HEK293 (cell line): ENCODE measurements around the gene PIK3R2.
A peak's percentile ranks its signal among the peaks of the same experiment; 100 is the strongest.

Source experiments
- CTCF ChIA-PET: fragments of 350-600 bp; formaldehyde crosslinking; extraction: SDS; loops from one replicate; lab custom pipeline; 2021; ENCODE audit warnings: antibody characterized with exemption; lab: Yijun Ruan, JAX
- POLR2A ChIA-PET: fragments of 300-600 bp; formaldehyde crosslinking; extraction: SDS; loops from one replicate; lab custom pipeline; 2020; ENCODE audit warnings: antibody characterized with exemption, inconsistent platforms; lab: Yijun Ruan, JAX
- H3K27ac ChIP-seq: fragments of 200-500 bp; sonication (Bioruptor generic); 2 replicates; pipeline ENCODE4 v1.5.1; 2014; ENCODE audit warnings: low read depth, low read length, control low read depth, inconsistent platforms; ENCODE audit errors: extremely low read depth
- H3K36me3 ChIP-seq, 2 experiments: fragments of 200-500 bp in 1 of 2; sonication (Bioruptor generic) in 1 of 2; 1 replicate in 1 of 2; 2 replicates in 1 of 2; pipeline ENCODE4 v1.5.1; 2014 to 2017; ENCODE audit warnings: inconsistent platforms in 2 of 2, low read length in 2 of 2; ENCODE audit not compliant: control insufficient read depth in 2 of 2, insufficient read depth in 1 of 2
- H3K4me1 ChIP-seq: fragments of 200-500 bp; sonication (Bioruptor generic); 2 replicates; pipeline ENCODE4 v1.5.1; 2014; ENCODE audit warnings: mild to moderate bottlenecking, low read length, inconsistent platforms; ENCODE audit not compliant: control insufficient read depth, insufficient read depth
- H3K4me3 ChIP-seq: 2 replicates; pipeline ENCODE4 v1.5.1; 2011; ENCODE audit warnings: low read depth, mild to moderate bottlenecking, control low read depth, low read length, moderate library complexity
- H3K9me3 ChIP-seq: fragments of 200-500 bp; sonication (Bioruptor generic); 2 replicates; pipeline ENCODE4 v1.5.1; 2014; ENCODE audit warnings: low read depth, low read length, inconsistent platforms; ENCODE audit not compliant: control insufficient read depth, insufficient read depth
- BCL11B ChIP-seq: fragments of 450-650 bp; formaldehyde crosslinking; IDR thresholded peaks from 2 replicates; pipeline ENCODE4 v1.5.1; 2016; ENCODE audit warnings: low read depth, missing biosample characterization, missing genetic modification characterization
- CTCF ChIP-seq: fragments of 450-650 bp; formaldehyde crosslinking; IDR thresholded peaks from 2 replicates; pipeline ENCODE4 v1.5.1; 2016; ENCODE audit warnings: missing biosample characterization, missing genetic modification characterization
- GLIS1 ChIP-seq: fragments of 450-650 bp; formaldehyde crosslinking; IDR thresholded peaks from 2 replicates; pipeline ENCODE4 v1.5.1; 2016; ENCODE audit warnings: missing biosample characterization, missing genetic modification characterization
- INSM2 ChIP-seq: fragments of 450-650 bp; formaldehyde crosslinking; IDR thresholded peaks from 2 replicates; pipeline ENCODE4 v1.5.1; 2016; ENCODE audit warnings: missing biosample characterization, missing genetic modification characterization
- KLF16 ChIP-seq: fragments of 450-650 bp; formaldehyde crosslinking; IDR thresholded peaks from 2 replicates; pipeline ENCODE4 v1.5.1; 2017; ENCODE audit warnings: missing biosample characterization, missing genetic modification characterization
- KLF17 ChIP-seq: fragments of 450-650 bp; formaldehyde crosslinking; IDR thresholded peaks from 2 replicates; pipeline ENCODE4 v1.5.1; 2016; ENCODE audit warnings: missing biosample characterization, missing genetic modification characterization
- MEIS1 ChIP-seq: sonication (generic); formaldehyde crosslinking; IDR thresholded peaks from 2 replicates; pipeline ENCODE4 v1.8.1; 2022; ENCODE audit warnings: missing genetic modification reagents, mild to moderate bottlenecking, borderline replicate concordance
- PRDM6 ChIP-seq: fragments of 450-650 bp; formaldehyde crosslinking; IDR thresholded peaks from 2 replicates; pipeline ENCODE4 v1.5.1; 2017; ENCODE audit warnings: missing biosample characterization, missing genetic modification characterization
- SALL2 ChIP-seq: fragments of 450-650 bp; formaldehyde crosslinking; IDR thresholded peaks from 2 replicates; pipeline ENCODE4 v1.5.0; 2017; ENCODE audit warnings: missing biosample characterization, mild to moderate bottlenecking, missing genetic modification characterization, borderline replicate concordance
- SCRT2 ChIP-seq: fragments of 450-650 bp; formaldehyde crosslinking; IDR thresholded peaks from 2 replicates; pipeline ENCODE4 v1.5.1; 2016; ENCODE audit warnings: missing biosample characterization, missing genetic modification characterization
- SP2 ChIP-seq: fragments of 450-650 bp; formaldehyde crosslinking; IDR thresholded peaks from 2 replicates; pipeline ENCODE4 v1.5.1; 2016; ENCODE audit warnings: missing biosample characterization, missing genetic modification characterization
- SP7 ChIP-seq: fragments of 450-650 bp; formaldehyde crosslinking; IDR thresholded peaks from 2 replicates; pipeline ENCODE4 v1.5.1; 2016; ENCODE audit warnings: missing biosample characterization, missing genetic modification characterization
- TCF7L2 ChIP-seq: IDR thresholded peaks from 2 replicates; pipeline ENCODE4 v1.6.1; 2011; ENCODE audit warnings: low read depth, mild to moderate bottlenecking, inconsistent platforms, low read length, moderate library complexity, borderline replicate concordance
- YY1 ChIP-seq: fragments of 450-650 bp; formaldehyde crosslinking; IDR thresholded peaks from 2 replicates; pipeline ENCODE4 v1.5.1; 2018; ENCODE audit warnings: missing biosample characterization, missing genetic modification characterization
- YY2 ChIP-seq: fragments of 450-650 bp; formaldehyde crosslinking; IDR thresholded peaks from 2 replicates; pipeline ENCODE4 v1.5.1; 2016; ENCODE audit warnings: missing biosample characterization, missing genetic modification characterization
- ZBTB1 ChIP-seq: fragments of 450-650 bp; formaldehyde crosslinking; IDR thresholded peaks from 2 replicates; pipeline ENCODE4 v1.5.1; 2016; ENCODE audit warnings: missing biosample characterization, missing genetic modification characterization
- ZIC2 ChIP-seq: fragments of 450-650 bp; formaldehyde crosslinking; IDR thresholded peaks from 2 replicates; pipeline ENCODE4 v1.5.1; 2016; ENCODE audit warnings: missing biosample characterization, missing genetic modification characterization
- ZNF155 ChIP-seq: fragments of 450-650 bp; formaldehyde crosslinking; IDR thresholded peaks from 2 replicates; pipeline ENCODE4 v1.5.1; 2016; ENCODE audit warnings: missing biosample characterization, missing genetic modification characterization
- ZNF2 ChIP-seq: fragments of 450-650 bp; formaldehyde crosslinking; IDR thresholded peaks from 2 replicates; pipeline ENCODE4 v1.5.1; 2016; ENCODE audit warnings: missing biosample characterization, missing genetic modification characterization
- ZNF280C ChIP-seq: fragments of 450-650 bp; formaldehyde crosslinking; IDR thresholded peaks from 2 replicates; pipeline ENCODE4 v1.5.1; 2016; ENCODE audit warnings: missing biosample characterization, missing genetic modification characterization
- ZNF335 ChIP-seq: fragments of 450-650 bp; formaldehyde crosslinking; conservative IDR thresholded peaks from 2 replicates; pipeline ENCODE4 v1.5.1; 2016; ENCODE audit warnings: missing biosample characterization, missing genetic modification characterization
- ZNF416 ChIP-seq: fragments of 450-650 bp; formaldehyde crosslinking; IDR thresholded peaks from 2 replicates; pipeline ENCODE4 v1.5.1; 2016; ENCODE audit warnings: missing biosample characterization, missing genetic modification characterization
- ZNF596 ChIP-seq: fragments of 450-650 bp; IDR thresholded peaks from 2 replicates; pipeline ENCODE4 v1.5.0; 2018; ENCODE audit warnings: missing biosample characterization, mild to moderate bottlenecking, missing genetic modification characterization, moderate library complexity
- ZNF670 ChIP-seq: fragments of 450-650 bp; formaldehyde crosslinking; IDR thresholded peaks from 2 replicates; pipeline ENCODE4 v1.5.1; 2016; ENCODE audit warnings: missing biosample characterization, missing genetic modification characterization, low read depth
- ZSCAN18 ChIP-seq: fragments of 450-650 bp; formaldehyde crosslinking; IDR thresholded peaks from 2 replicates; pipeline ENCODE4 v1.5.1; 2016; ENCODE audit warnings: missing biosample characterization, missing genetic modification characterization

PIK3R2 gene

GRCh38 chr19:18192673-18193387, 39.9 kb downstream of the PIK3R2 start, which contains the start of gene MPV17L2 (continued):
- TF ChIP-seq ZNF280C (tag by site-specific recombination) (no peak), ZNF155 (tag by site-specific recombination) (no peak), ZNF596 (no peak), ZNF670 (no peak), SALL2 (tag by site-specific recombination) (no peak), MEIS1 (no peak)

GRCh38 chr19:18193388-18194180, 40.6 kb downstream of the PIK3R2 start:
- ChIA-PET POLR2A (interaction anchor here (0.6 to 2.3 kb wide), 14 partner anchors 10 to 370 kb away, joined by 3 to 8 read pairs (median 4); partner anchors contain the start of genes JUND, MAST3 and RAB3A), CTCF (interaction anchor here (0.6 to 2.9 kb wide), 9 partner anchors 10 to 217 kb away, joined by 3 to 16 read pairs (median 5); partner anchors contain the start of gene RAB3A)
- H3K36me3 ChIP-seq = peaks cover 0 to 22% of the 10 kb centered on the region in 2 experiments; a peak in 2 of 3 replicates
- no peaks in the 10 kb centered on the region for H3K4me1 ChIP-seq
- H3K9me3 ChIP-seq = no peaks in the 10 kb centered on the region
- peak overlapping the region; percentile 27; the same call in 1 of the 2 replicates for H3K27ac ChIP-seq
- H3K4me3 ChIP-seq = peak overlapping the region; percentile 76
- TF ChIP-seq YY2 (peak; percentile 84), TCF7L2 (no peak), BCL11B (tag by site-specific recombination) (peak; percentile 99), ZNF416 (tag by site-specific recombination) (no peak), ZNF335 (tag by site-specific recombination) (peak; percentile 56; the same call in 1 of the 2 replicates), ZIC2 (tag by site-specific recombination) (peak; percentile 72), ZBTB1 (tag by site-specific recombination) (no peak), KLF16 (tag by site-specific recombination) (peak; percentile 66; the same call in 1 of the 2 replicates), YY1 (tag by site-specific recombination) (peak; percentile 81; the same call in 1 of the 2 replicates), KLF17 (tag by site-specific recombination) (peak; percentile 53; the same call in 1 of the 2 replicates), SCRT2 (peak; percentile 24; the same call in 1 of the 2 replicates), INSM2 (no peak), PRDM6 (tag by site-specific recombination) (no peak), ZNF2 (tag by site-specific recombination) (peak; percentile 21; the same call in 1 of the 2 replicates), CTCF (tag by site-specific recombination) (0 out of 2 replicates have a peak, but pooled peaks have one; percentile 29), SP7 (tag by site-specific recombination) (peak; percentile 32; the same call in 1 of the 2 replicates), ZSCAN18 (no peak), SP2 (tag by site-specific recombination) (peak; percentile 5), GLIS1 (tag by site-specific recombination) (peak; percentile 28; the same call in 1 of the 2 replicates)
